Activated CD4-positive, alpha-beta T cell treated with anti-CD3 and anti-CD28 coated beads, Interleukin-2, Interleukin-6, amounts not matched to agents 100 ng/mL and 50 ng/mL, durations not matched to agents 16 hours and 8 hours (primary cell): Measurements from ENCODE around the gene CLDN18.
A peak's percentile ranks its signal among the peaks of the same experiment; 100 is the strongest.

Experiments
- DNase-seq: peaks from one replicate; pipeline ENCODE4 v3.0.0-alpha.2; 2020

CLDN18 gene

DNA sequence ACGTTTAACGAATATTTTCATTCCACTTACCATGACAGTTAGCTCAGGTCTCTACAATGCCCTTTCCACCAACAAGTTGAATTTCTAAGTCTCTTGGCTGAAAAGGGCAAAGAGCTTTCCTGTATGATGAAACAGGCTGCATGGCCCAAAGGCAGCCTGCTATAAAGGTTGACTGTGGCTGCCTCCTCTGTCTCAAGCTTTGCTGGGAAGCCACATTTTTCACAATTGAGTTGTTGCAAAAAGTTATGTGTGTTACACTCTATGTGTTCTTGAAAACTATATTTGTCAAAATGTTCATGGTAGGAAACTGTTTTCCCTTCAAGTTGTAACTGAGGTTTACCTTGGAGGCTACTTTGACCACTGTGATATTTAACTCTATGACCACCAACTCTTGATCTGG, 56.0 kb downstream of the CLDN18 start:
- DNase-seq = peak; percentile 55

DNA sequence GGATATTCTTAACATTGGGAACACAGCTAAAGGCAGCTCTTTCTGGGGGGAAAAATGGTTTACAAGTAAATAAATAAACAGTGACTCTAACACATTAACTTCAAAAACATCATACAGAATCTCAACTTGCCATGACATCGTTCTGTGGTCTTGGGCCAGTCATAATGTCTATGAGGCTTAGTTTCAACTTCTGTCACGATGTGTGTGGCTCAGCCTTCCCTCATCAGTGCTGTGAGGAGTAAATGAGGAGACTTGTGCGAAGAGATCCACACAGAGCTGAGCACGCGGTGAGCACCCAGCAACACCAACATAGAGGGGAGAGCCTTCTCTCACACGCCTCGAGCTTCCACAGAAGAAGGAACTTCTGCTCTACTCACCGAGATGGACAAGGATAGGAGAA, 56.4 kb downstream of the CLDN18 start:
- DNase-seq = peak; percentile 88

DNA sequence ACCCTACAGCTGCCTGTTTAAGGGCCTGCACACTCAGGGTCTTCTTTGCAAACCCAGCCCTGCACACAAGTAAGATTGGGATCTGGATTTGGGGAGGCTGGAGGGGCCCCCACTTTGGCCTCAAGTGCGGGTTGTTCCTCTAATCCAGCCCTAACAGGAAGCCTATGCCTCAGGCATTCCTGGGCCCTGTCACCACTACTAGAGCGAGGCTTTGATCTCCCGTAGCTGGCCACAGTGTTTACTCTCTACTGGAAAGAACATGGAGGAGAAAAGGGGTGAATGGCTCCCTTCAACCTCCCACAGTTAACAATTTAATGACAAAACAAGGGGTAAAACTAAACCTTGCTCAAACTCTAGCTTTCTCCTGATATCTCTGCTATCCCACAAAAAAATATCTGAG, 57.0 kb downstream of the CLDN18 start:
- DNase-seq = no peak

DNA sequence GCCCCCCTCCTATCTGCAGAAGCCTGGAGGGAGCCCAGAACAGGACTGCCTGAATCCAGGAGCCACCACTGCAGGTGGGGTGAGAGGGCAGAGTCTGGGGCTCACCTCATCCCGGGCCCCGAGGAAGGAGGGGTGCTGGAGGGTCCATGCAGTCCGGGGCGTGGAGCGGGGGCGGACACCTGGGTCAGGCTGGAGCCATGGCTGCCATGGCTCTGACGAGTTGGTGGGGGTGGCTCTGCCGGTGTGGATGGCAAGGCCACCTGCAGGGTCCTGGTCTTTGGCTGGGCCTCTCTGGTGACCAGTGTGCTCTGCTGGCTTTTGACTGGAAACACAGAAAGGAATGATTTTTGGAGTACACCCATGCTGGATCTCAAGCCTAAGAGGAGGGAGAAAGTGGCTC, 58.1 kb downstream of the CLDN18 start:
- DNase-seq = no peak

DNA sequence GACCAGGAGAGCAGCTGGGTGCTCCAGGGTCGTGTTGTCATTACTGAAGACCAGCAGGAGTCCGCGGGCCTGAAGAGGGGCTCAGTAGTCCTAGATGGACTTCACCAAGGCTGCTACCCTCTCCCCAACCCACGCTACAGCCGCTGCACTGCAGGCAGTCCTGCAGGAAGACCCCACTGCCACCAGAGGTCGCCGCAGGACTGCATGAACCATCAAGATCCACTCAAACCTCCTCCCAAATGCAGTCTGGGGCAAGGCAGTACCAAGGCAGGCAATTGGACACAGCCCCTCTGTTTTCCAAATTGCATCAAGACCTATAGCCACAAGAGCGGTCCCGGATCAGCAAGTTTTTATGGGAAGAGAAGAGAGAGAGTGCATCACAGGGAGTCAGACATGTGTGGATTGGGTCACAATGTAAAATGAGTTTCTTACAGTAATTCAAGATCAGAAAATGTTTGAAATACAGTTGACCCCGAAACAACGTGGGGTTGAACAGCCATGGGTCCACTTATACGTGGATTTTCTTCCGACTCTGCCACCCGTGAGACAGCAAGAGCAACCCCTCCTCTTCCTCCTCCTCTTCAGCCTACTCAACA, 58.7 kb downstream of the CLDN18 start:
- peak; percentile 87 for DNase-seq

DNA sequence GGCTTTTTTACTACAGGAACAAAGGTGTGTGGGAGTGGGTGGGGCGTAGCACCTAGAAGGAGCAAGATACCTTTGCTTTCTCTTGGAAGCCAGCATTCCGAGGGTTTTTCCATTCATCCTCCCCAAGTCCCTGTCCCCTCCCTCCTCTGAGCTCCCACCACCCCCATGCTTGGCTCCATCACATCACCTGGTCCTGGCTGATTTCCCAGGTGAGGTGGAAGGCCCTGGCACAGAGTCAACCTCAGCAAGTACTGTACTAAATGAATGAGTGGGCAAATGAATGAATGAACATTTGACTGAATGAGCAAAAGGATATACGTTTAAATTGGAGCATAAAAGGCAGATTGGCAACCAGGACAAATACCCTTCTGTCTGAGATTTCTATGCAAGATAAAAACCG, 60.0 kb downstream of the CLDN18 start:
- no peak for DNase-seq

DNA sequence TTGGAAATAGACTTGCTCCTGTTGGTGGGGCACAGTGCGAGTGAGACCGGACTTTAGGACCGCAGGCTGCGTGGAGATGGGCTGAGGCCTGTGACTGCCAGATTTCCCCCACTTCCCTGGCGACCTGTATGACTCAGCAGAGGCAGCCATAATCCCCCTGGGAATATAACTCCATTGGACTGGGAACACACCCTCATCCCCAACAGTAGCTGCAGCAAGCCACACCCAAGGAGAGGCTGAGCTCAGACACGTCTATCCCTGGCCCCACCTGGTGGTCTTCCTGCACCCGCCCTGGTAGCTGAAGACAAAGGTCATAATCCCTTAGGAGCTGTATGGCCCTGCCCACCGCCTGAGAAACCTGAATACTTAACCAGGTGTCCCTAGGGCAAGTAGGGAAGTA, 62.8 kb downstream of the CLDN18 start:
- no peak for DNase-seq

DNA sequence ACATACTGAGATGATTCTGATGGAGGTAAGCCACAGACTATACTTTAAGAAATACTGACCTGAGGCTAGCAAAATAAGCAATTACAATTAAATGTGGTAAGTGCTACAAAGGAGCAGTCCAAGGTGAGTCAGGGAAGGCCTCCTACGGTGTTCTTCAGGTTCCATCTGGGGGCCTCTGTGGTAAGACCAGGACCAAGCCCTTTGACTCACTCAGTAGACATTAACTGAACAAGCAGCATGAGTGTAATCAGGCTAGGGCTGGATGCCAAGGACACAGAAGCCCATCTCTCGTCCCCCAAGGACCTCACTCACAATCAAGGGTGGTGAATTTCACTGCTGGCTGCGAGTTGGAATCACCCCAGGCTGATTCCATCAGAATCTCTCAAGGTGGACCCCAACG, 68.1 kb downstream of the CLDN18 start:
- no peak for DNase-seq

DNA sequence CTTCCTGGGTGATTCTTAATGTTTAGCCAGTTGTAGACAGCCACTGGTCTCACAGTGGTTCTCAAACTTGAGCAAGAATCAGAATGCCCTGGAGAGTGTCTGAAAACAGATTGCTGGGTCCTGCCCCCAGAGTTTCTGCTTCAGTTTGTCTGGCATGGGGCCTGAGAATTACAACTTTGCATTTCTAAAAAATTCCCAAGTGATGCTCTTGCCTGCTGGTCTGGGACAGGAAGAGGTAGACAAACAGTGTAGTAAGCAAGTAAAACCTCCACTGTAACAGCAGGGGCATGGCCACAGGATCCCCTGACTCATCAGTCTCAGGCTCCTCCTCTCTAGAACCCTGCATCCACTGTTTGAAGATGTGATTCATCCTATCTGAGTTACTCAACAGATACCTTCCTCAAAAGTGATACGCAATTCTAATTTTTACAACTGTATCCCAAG, 69.0 kb downstream of the CLDN18 start:
- peak; percentile 35 for DNase-seq

DNA sequence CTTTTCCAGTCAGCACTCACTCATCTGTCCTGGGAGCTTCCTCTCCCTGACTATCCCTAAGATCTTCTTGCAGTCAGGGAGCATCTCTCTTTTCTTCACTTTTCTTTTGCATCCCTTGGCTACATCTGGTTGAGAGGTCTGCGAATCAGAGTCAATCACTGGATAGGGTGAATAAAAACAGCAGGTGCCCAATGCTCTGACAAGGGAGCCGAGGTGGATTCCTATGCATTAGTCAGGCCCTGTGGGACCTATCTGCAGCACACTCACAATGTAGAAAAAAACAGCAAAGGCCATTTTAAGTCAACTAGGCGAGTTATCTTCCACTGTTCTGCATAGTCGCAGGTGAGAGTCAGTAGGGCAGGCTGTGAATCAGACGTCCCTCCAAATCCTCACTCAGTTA, 69.9 kb downstream of the CLDN18 start:
- no peak for DNase-seq

DNA sequence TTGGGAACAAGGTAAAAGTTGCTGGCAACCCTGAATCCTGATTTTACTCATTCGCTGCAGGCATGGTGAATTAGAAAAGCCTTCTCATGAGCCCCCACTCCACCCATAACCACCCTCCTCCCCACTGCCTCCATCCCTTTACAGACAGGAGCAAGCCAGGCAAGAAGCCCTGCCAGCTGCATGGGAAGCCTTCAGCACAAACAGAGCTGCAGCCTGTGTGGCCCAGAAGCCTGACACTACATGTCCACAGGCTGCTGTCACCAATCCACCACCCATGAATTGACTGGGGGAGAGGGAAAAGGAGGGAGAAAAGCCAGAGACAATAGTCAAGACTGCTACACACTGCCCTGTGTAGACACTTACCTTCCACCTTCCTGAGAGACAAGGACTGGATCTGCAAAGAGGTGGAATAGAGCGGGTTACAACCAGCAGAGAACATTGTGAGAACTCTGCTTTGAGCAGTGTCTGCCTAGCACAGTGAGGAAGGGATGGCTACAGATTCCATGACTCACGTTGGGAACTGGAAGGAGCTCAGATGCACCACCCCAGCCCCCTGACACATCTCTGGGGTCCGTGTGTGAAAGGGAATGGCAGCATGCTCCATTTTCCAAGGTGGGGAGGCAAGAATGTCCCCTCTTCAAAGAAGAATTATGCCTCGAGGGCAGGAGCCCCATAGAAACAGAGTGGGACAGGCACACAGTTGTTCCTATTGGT, 71.6 kb downstream of the CLDN18 start:
- DNase-seq = no peak

DNA sequence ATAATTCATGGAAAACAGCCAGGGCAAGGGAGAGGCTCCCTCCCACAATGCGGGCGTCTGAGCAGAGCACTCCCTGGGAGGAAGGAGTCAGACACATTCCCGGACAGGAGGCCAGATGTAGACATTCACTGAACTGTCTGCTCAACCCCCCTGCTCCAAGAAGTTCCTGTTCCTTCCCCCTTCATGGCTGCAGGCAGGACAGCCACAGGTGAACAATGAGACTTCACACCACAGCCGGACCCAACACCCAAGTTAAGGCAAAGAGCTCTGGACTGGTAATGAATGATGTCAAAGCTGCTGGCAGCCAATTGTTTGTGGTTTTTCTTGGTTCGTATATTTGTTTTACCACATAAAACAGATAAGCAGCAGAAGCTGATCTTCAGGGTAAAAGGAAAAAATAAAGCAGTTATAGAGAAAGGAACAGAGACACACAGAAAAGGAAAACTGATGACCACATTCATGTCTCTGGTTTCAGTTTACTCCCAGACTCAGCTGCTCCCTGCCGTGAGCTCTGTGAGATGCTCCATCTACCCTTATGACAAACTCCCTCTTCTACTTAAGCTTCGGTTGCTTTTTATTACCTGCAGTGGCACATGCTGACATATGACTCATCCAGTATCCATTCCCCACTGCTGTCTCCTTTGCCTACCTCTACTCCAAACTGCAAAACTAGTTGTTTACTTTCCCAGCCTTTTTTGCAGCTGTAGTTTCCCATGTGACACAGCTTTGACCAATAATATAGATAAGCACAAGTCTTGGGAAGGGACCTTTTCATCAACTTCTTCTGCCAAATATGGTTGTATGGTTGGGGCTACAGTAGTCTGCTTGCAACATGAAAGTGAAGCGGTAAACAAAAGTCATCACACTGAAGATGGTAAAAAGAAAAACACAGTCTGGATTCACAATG, 72.4 kb downstream of the CLDN18 start:
- peak; percentile 43 for DNase-seq

DNA sequence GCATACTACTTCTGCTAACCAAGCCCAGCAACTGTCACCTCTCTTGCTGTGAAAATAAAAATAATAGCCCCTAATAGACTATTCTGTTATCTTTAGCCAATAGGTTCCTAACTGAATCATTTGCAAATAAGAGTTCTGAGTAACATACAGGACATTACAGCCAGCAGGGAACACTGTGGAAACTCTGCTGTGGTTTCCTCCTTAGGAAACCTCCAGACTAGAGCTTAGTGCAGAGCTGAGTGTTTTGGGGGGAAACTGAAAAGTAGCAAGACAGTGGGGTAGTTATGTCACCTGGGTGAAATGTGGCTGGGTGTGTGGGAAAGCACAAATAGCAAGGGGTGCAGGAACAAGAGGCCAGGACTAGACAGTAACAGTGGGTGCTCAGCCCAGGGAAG, 73.0 kb downstream of the CLDN18 start:
- no peak for DNase-seq
